ENCODE data around the gene GDF15.

DNA sequence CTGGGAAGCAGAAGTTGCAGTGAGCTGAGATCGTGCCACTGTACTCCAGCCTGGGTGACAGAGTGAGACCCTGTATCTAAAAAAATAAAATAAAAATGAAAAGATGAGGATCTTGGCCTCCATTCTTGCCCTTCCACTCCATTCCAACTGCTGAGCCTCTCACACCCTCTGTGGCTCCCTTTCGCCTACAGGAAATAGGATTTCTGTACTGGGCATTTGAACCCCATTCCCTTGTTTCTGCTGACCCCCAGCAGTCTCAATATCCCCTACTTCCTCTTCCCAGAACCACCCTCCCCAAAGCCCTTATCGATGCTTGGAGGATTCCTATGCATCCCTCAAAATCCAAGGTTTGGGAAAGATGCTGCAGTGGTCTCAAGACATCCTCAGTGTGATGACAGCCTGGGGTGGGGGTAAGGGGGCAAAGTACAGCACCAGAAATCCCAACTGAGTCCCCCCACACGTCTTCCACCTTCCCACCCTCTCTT lies 12.5 kb upstream of the GDF15 start:
- TF ChIP-seq, protein P1, sequence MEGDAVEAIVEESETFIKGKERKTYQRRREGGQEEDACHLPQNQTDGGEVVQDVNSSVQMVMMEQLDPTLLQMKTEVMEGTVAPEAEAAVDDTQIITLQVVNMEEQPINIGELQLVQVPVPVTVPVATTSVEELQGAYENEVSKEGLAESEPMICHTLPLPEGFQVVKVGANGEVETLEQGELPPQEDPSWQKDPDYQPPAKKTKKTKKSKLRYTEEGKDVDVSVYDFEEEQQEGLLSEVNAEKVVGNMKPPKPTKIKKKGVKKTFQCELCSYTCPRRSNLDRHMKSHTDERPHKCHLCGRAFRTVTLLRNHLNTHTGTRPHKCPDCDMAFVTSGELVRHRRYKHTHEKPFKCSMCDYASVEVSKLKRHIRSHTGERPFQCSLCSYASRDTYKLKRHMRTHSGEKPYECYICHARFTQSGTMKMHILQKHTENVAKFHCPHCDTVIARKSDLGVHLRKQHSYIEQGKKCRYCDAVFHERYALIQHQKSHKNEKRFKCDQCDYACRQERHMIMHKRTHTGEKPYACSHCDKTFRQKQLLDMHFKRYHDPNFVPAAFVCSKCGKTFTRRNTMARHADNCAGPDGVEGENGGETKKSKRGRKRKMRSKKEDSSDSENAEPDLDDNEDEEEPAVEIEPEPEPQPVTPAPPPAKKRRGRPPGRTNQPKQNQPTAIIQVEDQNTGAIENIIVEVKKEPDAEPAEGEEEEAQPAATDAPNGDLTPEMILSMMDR (conservative IDR thresholded peaks at IDR 0.05) = no peak
- no peak for TF ChIP-seq EZH2 (IDR thresholded peaks at IDR 0.05; ENCODE audit: low read depth)

All from PC-9 (cell line).